ENCODE data around the gene TLNRD1. TPM values are rescaled to one million over a fixed set of nuclear protein-coding genes. Genes with fewer than 3 reads are reported as not detected.
A peak's percentile ranks its signal among the peaks of the same experiment; 100 is the strongest.

TLNRD1 gene
- total RNA-seq, 2 experiments from 2014 or later, result 11.2 to 16.9 TPM

DNA sequence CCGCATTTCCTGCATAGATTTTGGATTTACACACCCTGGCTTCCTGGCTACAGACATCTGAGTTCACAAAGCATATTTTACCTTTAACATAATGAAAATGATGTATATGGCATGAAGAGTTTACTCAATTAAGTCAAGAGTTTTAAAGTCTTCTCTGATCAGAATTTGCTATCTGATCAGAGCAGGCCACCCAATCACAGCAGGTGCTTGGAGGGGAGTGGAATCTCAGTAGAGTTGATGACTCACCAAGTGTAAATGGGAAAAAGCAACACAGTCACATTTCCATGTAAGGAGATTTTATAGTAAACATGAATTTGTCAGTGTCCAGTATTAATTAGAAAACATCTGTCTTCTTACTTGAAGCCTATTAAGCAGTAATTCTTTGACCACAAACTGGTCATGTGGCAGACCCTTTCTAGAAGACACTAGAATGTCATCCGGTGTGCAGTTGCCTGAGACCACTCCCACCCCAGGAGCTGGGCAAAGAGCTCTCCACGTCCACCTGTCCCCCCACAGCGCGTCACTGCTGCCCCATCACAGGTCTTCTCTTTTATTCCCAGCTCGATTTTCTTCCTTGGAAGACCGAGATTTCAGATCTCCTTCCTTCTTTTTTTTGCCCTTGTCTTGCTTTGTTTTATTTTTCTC lies 21.9 kb upstream of the TLNRD1 start:
- H3K36me3 Mint-ChIP-seq (ENCODE audit: low read depth), result peaks cover 40% of the 10 kb centered on the region
- H3K27me3 Mint-ChIP-seq, result no peaks in the 10 kb centered on the region
- ChIA-PET POLR2A (interaction anchor here (0.6 kb wide), 1 partner anchor 121 kb away, joined by 3 read pairs; no protein-coding TSS in a partner anchor), CTCF (interaction anchor here (0.6 to 2.3 kb wide), 5 partner anchors 8 to 370 kb away, joined by 3 to 17 read pairs (median 4); no protein-coding TSS in a partner anchor)
- ATAC-seq (no peak), DNase-seq (no peak)
- no peak overlapping the region for H3K4me3 Mint-ChIP-seq
- H3K27ac Mint-ChIP-seq, result peak overlapping the region; percentile 60
- intact Hi-C loops (cut with DNase I, micrococcal nuclease), result no loop called here
- no peaks in the 10 kb centered on the region for H3K9me3 Mint-ChIP-seq (ENCODE audit: low read depth)
- peaks cover 51% of the 10 kb centered on the region for H3K4me1 Mint-ChIP-seq

DNA sequence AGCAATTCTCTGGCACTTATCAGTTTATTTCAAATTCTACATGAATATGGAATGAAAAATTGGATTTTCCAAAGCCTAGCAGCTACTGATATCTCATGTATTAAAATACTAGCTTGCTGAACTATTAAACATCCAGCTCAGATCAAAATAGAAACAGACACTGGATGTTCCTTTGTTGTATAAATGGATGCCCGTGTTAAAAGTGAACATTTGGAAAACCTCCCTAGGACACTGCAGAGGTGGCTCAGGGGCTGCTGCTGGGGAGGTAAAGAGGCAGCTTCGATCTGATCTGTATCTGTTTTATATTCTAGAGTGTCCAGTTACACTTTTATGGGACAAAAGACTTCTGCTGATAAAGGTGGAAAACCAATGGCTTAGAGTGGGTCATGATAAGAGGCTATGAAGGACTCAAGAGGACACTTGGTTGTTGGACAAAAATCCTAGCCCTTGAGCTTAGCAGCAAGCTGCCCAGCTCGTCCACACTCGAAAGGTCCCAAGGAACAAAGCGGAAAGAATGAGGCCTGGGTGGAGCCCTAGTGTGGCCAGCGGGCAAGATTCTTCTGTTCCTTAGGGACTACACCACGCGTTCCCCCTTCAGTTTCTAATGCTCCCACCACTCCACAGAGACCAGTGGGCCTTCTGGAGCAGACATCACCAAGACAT lies 21.1 kb upstream of the TLNRD1 start:
- peaks cover 57% of the 10 kb centered on the region for H3K4me1 Mint-ChIP-seq
- H3K27ac Mint-ChIP-seq, result no peak overlapping the region
- H3K36me3 Mint-ChIP-seq (ENCODE audit: low read depth), result peaks cover 42% of the 10 kb centered on the region

DNA sequence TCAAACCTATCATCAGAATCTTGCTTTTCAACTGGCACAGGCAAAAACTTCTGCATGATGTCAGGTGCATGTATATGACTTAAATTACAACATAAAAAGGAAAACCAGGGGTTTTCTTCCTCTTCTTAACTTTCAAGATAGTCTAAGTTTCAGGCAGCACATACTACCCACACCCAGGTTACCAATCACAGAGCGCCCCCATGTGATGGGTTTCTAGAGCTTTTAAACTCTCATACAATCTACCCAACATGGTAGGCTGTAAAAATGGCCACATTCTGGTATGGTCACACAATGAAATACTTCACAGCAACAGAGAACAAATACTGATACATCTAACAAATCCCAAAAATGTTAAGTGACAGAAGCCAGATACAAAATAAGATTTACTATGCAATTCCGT lies 18.5 kb upstream of the TLNRD1 start:
- intact Hi-C loops (cut with DNase I, micrococcal nuclease), result no loop called here
- H3K27me3 Mint-ChIP-seq, result no peaks in the 10 kb centered on the region

More for the DNA sequence above, 21.1 kb upstream of the TLNRD1 start:
- Mint-ChIP-seq H3K4me3 (no peak overlapping the region), H3K9me3 (ENCODE audit: low read depth) (no peaks in the 10 kb centered on the region), H3K27me3 (no peaks in the 10 kb centered on the region)
- intact Hi-C loops (cut with DNase I, micrococcal nuclease), result no loop called here
- ChIA-PET POLR2A (no interaction called here), CTCF (interaction anchor here (0.6 to 2.3 kb wide), 9 partner anchors 9 to 370 kb away, joined by 3 to 17 read pairs (median 3); no protein-coding TSS in a partner anchor)
- no peak for DNase-seq
- no peak for ATAC-seq

DNA sequence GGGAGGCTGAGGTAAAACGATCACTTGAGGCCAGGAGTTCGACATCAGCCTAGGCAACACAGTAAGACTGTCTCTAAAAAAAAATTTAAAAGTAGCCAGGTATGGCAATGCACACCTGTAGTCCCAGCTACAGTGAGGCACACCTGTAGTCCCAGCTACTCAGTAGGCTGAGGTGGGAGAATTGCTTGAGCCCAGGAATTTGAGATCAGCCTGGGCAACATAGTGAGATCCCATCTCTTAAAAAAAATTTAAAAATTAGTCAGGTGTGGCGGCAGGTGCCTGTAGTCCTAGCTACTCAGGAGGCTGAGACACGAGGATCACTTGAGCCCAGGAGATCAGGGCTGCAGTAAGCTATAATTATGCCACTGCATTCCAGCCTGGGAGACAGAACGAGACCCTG lies 17.9 kb upstream of the TLNRD1 start:
- H3K27me3 Mint-ChIP-seq, result no peaks in the 10 kb centered on the region
- POLR2A ChIA-PET, result no interaction called here
- CTCF ChIA-PET, result interaction anchor here (0.7 to 1.3 kb wide), 2 partner anchors 18 to 24 kb away, joined by 4 to 6 read pairs; no protein-coding TSS in a partner anchor
- H3K4me3 Mint-ChIP-seq, result no peak overlapping the region
- peaks cover 41% of the 10 kb centered on the region for H3K36me3 Mint-ChIP-seq (ENCODE audit: low read depth)
- H3K27ac Mint-ChIP-seq, result no peak overlapping the region
- H3K9me3 Mint-ChIP-seq (ENCODE audit: low read depth), result no peaks in the 10 kb centered on the region
- intact Hi-C loops (cut with DNase I, micrococcal nuclease), result no loop called here
- peaks cover 58% of the 10 kb centered on the region for H3K4me1 Mint-ChIP-seq
- ATAC-seq (no peak), DNase-seq (no peak)

More for the DNA sequence above, 18.5 kb upstream of the TLNRD1 start:
- Mint-ChIP-seq H3K27ac (peak overlapping the region; percentile 52), H3K4me3 (no peak overlapping the region), H3K9me3 (ENCODE audit: low read depth) (no peaks in the 10 kb centered on the region), H3K36me3 (ENCODE audit: low read depth) (peaks cover 40% of the 10 kb centered on the region), H3K4me1 (peaks cover 60% of the 10 kb centered on the region)
- ATAC-seq, result no peak
- ChIA-PET CTCF (interaction anchor here (0.7 to 1.3 kb wide), 3 partner anchors 19 to 192 kb away, joined by 3 to 6 read pairs (median 4); no protein-coding TSS in a partner anchor), POLR2A (interaction anchor here (0.6 kb wide), 1 partner anchor 166 kb away, joined by 3 read pairs; no protein-coding TSS in a partner anchor)
- peak; percentile 47 for DNase-seq

DNA sequence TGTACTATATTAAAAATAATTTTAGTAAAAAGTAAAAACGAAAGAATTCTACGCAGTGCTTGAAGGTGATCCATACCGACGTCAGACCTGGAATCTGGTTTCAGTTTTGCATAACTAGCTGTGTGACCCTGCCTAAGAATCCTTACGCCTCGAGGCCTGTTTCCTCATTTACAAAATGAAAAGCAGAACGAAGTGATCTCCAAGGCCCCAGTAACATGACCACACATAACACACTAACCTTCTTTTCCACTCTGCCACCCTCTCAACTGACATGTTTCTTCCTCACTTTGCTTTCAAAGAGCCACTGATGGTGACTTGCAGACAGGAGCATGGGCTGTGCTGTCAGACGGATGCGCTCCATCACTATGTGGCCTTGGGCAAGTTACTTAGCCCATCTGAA lies 15.9 kb upstream of the TLNRD1 start:
- H3K4me3 Mint-ChIP-seq, result no peak overlapping the region
- intact Hi-C loops (cut with DNase I, micrococcal nuclease), result no loop called here
- no peaks in the 10 kb centered on the region for H3K9me3 Mint-ChIP-seq (ENCODE audit: low read depth)
- POLR2A ChIA-PET, result no interaction called here
- DNase-seq (no peak), ATAC-seq (no peak)
- H3K4me1 Mint-ChIP-seq, result peaks cover 55% of the 10 kb centered on the region
- peak overlapping the region; percentile 26 for H3K27ac Mint-ChIP-seq
- CTCF ChIA-PET, result interaction anchor here (0.6 to 1.3 kb wide), 2 partner anchors 281 to 1115 kb away, joined by 3 to 4 read pairs; no protein-coding TSS in a partner anchor
- H3K36me3 Mint-ChIP-seq (ENCODE audit: low read depth), result peaks cover 36% of the 10 kb centered on the region
- no peaks in the 10 kb centered on the region for H3K27me3 Mint-ChIP-seq

DNA sequence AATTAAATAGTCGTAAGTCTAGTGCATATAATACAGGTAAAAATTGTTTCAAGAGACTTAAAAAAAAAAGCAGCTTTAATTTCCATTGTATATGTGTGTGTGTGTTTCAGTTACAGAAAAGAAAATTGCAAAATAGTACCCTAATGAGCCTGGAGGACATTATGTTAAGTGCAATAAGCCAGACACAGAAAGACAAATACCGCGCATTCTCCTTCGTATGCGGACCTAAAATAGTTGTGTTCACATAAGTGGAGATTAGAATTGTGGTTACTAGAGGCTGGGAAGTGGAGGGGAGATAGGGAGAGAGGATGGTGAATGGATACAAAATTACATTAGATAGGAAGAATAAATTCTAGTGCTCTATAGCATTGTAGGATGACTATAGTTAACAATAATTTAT lies 14.7 kb upstream of the TLNRD1 start:
- Mint-ChIP-seq H3K4me3 (no peak overlapping the region), H3K27ac (no peak overlapping the region), H3K9me3 (ENCODE audit: low read depth) (no peaks in the 10 kb centered on the region), H3K4me1 (peaks cover 62% of the 10 kb centered on the region), H3K27me3 (no peaks in the 10 kb centered on the region), H3K36me3 (ENCODE audit: low read depth) (peaks cover 31% of the 10 kb centered on the region)
- intact Hi-C loops (cut with DNase I, micrococcal nuclease), result no loop called here
- POLR2A ChIA-PET, result no interaction called here
- ATAC-seq (no peak), DNase-seq (no peak)
- CTCF ChIA-PET, result interaction anchor here (0.9 to 1.7 kb wide), 3 partner anchors 11 to 280 kb away, joined by 4 to 10 read pairs (median 9); no protein-coding TSS in a partner anchor

DNA sequence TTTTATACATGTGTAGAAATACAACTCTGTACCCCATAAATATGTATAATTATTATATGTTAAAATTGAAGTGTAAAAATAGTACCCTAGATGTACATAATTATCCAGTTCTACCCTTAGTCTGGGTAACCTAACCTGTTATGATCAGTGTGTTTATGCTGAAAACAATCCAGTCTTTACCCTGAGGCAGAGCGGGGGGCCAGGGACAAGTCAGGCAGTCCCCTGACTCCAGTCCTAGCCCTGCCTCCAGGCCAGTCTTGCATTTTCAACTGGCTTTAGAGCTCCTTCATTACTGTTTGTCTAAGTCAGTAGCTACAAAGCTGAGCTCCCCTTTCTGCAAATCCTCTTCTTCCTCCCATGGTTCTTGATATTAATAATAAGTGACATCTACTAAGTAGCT lies 14.2 kb upstream of the TLNRD1 start:
- Mint-ChIP-seq H3K9me3 (ENCODE audit: low read depth) (no peaks in the 10 kb centered on the region), H3K4me3 (peak overlapping the region; percentile 5), H3K4me1 (peaks cover 67% of the 10 kb centered on the region), H3K27me3 (no peaks in the 10 kb centered on the region), H3K27ac (no peak overlapping the region), H3K36me3 (ENCODE audit: low read depth) (peaks cover 31% of the 10 kb centered on the region)
- ChIA-PET CTCF (interaction anchor here (0.9 to 1.7 kb wide), 4 partner anchors 12 to 280 kb away, joined by 3 to 10 read pairs (median 6); no protein-coding TSS in a partner anchor), POLR2A (no interaction called here)
- ATAC-seq, result no peak
- DNase-seq, result no peak
- intact Hi-C loops (cut with DNase I, micrococcal nuclease), result no loop called here

DNA sequence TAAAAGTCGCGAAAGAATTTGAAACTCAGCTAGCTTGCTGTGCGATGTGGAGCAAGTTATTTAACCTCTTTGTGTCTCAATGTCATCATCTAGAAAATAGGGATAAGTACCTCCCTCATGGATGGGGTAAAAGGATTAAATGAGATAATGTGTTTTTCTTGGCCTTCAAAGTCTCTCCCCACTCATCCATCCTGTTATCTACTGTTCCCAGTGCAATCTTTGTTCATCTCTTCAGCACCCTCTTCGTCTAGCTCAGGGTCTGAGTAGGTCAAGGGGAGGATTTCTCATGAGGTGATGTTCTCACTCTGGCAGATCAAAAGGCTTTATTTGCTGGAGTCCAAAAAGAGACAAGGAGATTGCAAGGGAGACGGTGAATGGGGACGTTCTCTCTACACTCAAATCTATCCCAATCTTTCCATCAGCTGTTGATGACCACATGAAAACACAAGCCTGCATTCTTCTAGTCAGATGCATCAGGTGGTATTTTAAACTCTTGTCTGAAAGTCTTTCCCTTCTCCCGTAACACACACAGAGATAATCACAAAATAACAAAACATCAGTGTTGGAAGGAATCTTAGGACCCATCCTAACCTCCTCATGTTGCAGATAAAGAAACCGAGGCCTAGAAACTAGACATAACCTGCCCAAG lies 12.5 kb upstream of the TLNRD1 start:
- POLR2A ChIA-PET, result no interaction called here
- Mint-ChIP-seq H3K9me3 (ENCODE audit: low read depth) (no peaks in the 10 kb centered on the region), H3K27me3 (no peaks in the 10 kb centered on the region), H3K4me1 (peaks cover 60% of the 10 kb centered on the region), H3K27ac (peak overlapping the region; percentile 89), H3K36me3 (ENCODE audit: low read depth) (peaks cover 21% of the 10 kb centered on the region), H3K4me3 (peak overlapping the region; percentile 94)
- intact Hi-C loops (cut with DNase I, micrococcal nuclease), result loop anchor here in 1 of 2 experiments (2.0 kb wide), 1 partner anchor 293 kb away; the partner anchor contains the start of gene ABHD17C
- DNase-seq, result no peak
- CTCF ChIA-PET, result interaction anchor here (1.0 to 1.6 kb wide), 4 partner anchors 8 to 287 kb away, joined by 3 to 5 read pairs (median 4); no protein-coding TSS in a partner anchor
- no peak for ATAC-seq

DNA sequence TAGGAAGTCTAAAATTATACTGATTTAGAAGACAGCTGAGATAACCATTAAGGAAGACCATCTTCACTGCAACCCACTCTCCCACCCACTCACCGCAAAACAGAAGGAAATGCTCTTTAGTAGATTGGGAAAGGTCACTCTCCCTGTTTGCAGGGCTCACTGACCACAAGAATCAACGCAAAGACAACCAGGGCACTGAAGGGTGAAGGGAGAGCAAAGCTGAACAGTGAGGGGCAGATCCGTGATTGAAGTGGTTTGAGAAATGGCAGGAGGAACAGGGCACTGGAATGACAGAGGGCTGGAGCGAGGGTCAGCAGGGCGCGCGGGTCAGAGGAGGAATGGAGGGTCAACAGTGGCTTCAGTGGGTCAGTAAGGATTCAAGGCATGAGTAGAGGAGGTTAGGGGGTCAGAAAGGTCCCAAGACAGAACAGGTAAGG lies 11.6 kb upstream of the TLNRD1 start:
- intact Hi-C loops (cut with DNase I, micrococcal nuclease), result loop anchor here (1.0 to 2.0 kb wide), 5 partner anchors 11 to 1057 kb away; partner anchors contain the start of genes ABHD17C (in 1 of the 2), MEX3B (in 1 of the 2), STARD5 (in 1 of the 2) and TLNRD1 (in 1 of the 2)
- no peaks in the 10 kb centered on the region for H3K27me3 Mint-ChIP-seq
- H3K4me3 Mint-ChIP-seq, result peak overlapping the region; percentile 94
- ATAC-seq (no peak), DNase-seq (no peak)
- H3K4me1 Mint-ChIP-seq, result peaks cover 56% of the 10 kb centered on the region
- ChIA-PET CTCF (interaction anchor here (1.6 kb wide), 1 partner anchor 9 kb away, joined by 4 read pairs; no protein-coding TSS in a partner anchor), POLR2A (no interaction called here)
- H3K27ac Mint-ChIP-seq, result peak overlapping the region; percentile 89
- H3K9me3 Mint-ChIP-seq (ENCODE audit: low read depth), result no peaks in the 10 kb centered on the region
- H3K36me3 Mint-ChIP-seq (ENCODE audit: low read depth), result peaks cover 17% of the 10 kb centered on the region

DNA sequence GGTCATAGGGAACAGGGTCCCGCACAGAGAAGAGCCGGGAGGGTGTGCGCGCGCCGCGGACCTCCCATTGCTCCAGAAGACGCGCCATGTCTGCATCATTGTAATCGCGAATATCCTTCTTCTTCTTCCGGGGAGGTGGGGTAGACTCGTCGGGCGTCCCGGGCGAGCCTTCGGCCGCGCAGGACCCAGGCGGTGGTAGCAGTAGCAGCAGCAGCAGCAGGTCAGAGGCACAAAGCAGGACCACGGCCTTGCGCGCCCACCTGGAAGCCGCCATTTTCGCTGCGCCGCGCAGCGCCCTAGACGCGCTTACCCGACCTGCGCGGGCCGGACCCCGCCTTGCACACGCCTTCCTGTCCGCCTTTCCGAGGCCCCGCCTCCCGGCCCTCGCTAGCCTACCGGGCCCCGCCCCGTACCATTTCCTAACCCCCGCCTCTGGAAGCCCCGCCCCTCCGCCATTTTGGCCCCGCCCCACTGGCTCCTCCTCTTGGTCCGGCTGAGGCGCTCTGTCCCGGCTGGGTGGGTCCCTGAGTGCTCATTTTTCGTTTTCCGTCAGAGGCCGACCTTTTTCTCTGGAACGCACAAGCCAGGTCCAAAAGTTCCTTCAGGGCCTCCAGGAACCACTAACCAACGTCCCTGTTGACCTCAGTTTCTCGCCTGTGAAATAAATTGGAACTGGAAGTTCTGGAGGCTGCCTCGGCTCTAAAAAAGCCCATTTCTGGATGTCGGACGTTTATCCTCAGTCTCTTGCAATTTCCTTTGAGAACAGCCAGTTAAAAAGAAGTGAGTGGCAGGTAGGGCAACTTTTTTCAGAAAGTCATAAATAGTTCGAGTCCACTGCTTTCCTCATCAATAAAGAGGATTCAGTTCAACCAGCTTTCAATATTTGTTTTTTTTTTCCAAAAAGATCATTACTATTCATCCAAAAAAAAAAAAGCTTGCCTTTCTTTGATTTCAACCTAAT lies 10.9 kb upstream of the TLNRD1 start, which contains the start of gene MESD:
MESD (minus strand) TSS at position 302 of the 961 bp plus-strand sequence; CDS start at position 274, 28 bp downstream.
- peak; percentile 99 for ATAC-seq
- H3K36me3 Mint-ChIP-seq (ENCODE audit: low read depth), result peaks cover 16% of the 10 kb centered on the region
- no peaks in the 10 kb centered on the region for H3K9me3 Mint-ChIP-seq (ENCODE audit: low read depth)

More for the DNA sequence above, 10.9 kb upstream of the TLNRD1 start, which contains the start of gene MESD:
- Mint-ChIP-seq H3K4me1 (peaks cover 50% of the 10 kb centered on the region), H3K4me3 (peak within 1 kb of the TSS; percentile 94), H3K27me3 (no peaks in the 10 kb centered on the region), H3K27ac (peak within 1 kb of the TSS; percentile 89)
- POLR2A ChIA-PET, result no interaction called here
- peak; percentile 99 for DNase-seq
- intact Hi-C loops (cut with DNase I, micrococcal nuclease), result loop anchor here (1.0 to 10.0 kb wide), 7 partner anchors 11 to 1548 kb away; partner anchors contain the start of genes TLNRD1 (in 2 of the 2), ABHD17C (in 1 of the 2), MEX3B (in 1 of the 2) and STARD5 (in 1 of the 2)
- CTCF ChIA-PET, result interaction anchor here (0.6 to 2.3 kb wide), 4 partner anchors 11 to 1394 kb away, joined by 3 to 8 read pairs (median 6); partner anchors contain the start of gene TLNRD1
